Activated CD4-positive, alpha-beta T cell treated with anti-CD3 and anti-CD28 coated beads for 1 hour (primary cell): ENCODE data around the gene PPM1F.

Experiments used
- DNase-seq: peaks from one replicate; pipeline ENCODE4 v3.0.0-alpha.2; 2020

The PPM1F gene, protein sequence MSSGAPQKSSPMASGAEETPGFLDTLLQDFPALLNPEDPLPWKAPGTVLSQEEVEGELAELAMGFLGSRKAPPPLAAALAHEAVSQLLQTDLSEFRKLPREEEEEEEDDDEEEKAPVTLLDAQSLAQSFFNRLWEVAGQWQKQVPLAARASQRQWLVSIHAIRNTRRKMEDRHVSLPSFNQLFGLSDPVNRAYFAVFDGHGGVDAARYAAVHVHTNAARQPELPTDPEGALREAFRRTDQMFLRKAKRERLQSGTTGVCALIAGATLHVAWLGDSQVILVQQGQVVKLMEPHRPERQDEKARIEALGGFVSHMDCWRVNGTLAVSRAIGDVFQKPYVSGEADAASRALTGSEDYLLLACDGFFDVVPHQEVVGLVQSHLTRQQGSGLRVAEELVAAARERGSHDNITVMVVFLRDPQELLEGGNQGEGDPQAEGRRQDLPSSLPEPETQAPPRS

DNA sequence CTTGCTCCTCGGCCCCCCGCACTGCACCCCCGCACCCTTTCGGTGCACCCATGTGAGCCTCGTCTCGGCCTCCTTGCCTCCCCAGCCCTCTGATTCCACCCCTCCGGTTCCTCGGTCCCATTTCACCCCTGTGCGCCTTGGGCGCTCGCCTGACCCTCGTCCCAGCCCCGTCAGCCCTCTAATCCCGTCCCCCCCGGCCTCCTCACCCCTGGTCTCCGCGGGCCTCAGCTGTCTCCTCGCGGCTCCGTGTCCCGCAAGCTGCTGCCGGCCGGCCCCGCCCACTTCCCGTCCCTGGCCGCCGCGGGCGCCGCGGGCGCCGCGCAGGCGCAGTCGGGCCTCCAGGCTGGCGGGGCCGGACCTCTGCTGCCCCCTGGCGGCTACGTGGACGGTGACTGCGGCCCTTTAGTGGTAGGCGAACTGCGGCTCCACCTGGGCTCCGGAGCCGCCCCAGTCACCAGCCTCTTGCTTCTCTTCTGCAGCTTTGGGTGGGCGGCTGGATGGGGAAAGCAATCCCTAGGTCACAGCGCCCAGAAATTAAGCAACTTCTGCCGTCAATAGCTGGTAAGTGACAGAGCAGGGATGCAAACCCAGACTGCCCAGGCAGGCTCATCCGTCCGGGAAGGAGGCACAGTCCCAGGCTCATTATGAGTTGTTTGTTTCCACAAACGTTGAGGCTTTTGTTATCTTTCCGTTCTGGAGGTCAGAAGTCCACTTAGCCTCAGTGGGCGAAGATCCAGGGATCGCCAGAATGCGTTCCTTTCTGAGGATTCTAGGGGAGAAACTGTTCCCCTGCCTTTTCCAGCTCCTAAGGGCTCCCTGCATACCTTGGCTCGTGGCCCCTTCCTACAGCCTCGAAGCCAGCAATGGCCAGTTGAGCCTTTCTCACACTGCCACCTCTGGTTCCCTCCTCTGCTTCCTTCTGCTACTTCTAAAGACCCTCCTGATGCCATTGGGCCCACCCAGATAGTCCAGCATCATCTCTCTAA is at the start of gene PPM1F:
TSS of gene PPM1F (minus strand) at position 263 of the 986 bp plus-strand sequence. CDS start 6,800 bp downstream, outside the sequence.
- DNase-seq, result peak; percentile 90

DNA sequence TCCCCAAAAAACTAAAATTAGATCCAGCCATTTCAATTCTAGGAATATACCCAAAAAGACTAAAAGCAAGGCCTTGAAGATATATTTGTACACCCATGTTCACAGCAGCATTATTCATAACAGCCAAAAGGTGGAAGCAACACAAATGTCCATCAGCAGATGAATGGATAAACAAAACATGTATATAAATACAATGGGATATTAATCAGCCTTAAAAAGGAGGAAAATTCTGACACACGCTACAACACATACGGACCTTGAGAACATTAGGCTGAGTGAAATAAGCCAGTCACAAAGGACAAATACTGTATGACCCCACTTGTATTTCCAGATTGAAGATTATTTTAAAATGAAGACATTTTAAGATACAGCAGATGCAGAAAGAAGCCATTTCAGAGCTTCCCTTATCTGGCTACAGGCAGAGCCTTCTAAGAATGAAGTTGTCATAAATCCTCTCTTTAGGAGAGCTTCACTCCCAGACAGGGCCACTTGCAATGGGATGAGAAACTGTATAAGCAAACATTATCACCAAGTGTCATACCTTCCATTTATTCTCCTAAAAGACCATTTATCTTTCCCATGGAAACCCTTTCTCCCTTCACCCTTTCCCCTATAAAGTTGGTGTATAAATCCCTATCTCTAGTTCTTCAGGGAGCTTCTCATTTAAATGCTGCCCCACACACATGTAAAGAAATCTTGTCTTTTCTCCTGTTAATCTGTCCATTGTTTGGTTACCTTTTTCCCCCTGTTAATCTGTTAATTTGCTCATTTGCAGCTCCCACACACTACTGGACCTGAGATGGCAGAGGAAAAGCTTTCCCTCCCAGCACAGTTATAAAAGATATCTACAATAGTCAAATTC is 49.2 kb upstream of the PPM1F start:
- no peak for DNase-seq

DNA sequence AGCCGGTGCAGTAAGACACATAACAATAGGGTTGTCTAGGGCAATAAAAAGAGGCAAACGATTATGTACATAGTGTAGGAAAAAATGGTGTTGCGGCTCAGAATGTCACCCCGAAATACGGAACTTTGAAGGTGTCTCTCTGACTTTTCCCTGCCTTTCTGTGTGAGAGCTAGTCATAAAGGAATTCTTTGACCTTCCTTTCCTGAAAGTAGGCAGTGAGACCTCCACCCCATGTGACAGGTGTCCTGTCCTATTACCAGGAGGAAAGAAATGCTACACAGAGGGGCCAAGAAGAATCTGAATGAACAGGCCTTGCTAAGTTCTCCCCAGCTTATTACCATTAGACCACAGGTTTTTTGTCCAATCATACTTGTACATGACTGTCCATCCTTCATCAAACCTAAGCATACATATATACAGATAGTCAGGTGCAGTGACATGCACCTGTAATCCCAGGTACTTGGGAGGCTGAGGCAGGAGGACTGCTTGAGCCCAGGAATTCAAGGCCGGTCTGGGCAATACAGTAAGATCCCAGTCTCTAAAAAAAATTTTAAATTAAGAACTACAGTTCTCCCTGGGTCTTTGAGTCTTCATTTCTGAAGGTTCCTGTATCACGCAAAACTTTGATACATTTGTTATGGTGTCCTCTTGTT is 46.1 kb upstream of the PPM1F start:
- no peak for DNase-seq

DNA sequence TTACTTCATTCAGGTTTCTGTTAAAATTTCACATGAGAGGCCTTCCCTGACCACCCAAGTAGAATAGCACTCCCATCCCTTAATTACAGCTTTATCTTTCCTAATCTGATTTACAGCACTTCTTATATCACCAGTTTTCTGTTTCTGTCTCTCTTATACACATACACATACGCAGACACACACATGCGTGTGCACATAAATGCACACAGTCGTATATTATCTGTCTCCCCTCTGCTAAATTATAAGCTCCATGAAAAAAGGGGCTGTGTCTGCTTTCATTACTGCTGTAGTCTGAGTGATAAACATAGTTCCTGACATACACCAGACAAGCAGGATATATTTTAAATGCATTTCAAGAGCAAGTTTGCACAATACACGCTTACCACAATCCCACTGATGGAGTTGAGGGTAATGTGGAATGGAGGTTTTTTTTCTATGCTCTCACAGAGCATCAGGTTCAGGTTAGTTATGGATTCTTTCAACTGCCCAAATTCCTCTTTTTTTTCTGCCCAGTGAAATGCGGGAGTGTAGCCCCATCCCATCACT is 43.6 kb upstream of the PPM1F start:
- no peak for DNase-seq

DNA sequence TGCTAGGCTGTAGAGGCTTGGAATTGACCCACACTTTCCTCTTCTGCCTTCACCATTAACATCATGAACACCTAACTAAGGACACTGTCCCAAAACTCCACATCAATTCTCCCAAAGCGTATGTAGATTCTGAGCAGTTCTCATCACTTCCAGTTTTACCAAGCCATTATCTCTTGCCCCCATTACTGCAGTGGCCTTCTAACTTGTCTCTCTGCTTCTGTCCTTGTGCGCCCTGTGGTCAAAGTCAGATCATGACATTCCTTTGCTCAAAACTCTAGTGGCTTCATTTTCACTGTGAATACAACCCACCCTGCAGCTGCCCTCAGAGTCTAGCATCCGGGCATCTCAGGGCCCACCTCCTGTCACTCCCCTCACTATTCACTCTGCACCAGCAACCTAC is 43.0 kb upstream of the PPM1F start:
- no peak for DNase-seq

DNA sequence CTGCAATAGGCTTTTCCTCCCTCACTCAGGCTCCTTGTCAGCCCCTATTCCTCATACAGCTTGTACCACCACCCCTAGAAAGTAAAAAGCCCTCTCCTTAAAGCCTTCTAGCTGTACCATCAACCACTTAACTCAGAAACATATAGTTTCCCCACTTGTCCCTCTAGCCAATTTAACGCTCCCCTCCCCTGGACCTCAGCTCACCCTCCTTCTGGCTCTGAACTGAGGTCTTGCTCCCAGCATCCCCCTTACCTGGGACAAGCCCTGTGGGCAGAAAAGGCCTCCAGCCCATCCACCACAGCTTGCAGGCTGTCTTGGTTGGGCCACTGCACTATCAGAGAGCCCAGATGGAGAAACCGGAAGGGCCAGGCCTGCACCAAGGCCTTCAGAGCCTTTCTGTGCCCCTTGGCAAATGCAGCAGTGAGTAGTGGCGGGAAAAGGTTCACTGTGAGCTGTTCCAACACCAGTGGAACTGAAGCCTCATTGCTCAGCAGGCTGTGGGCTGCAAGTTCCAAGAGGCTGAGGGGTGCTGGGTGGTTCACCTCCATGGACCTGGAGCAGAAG is 42.3 kb upstream of the PPM1F start:
- no peak for DNase-seq

DNA sequence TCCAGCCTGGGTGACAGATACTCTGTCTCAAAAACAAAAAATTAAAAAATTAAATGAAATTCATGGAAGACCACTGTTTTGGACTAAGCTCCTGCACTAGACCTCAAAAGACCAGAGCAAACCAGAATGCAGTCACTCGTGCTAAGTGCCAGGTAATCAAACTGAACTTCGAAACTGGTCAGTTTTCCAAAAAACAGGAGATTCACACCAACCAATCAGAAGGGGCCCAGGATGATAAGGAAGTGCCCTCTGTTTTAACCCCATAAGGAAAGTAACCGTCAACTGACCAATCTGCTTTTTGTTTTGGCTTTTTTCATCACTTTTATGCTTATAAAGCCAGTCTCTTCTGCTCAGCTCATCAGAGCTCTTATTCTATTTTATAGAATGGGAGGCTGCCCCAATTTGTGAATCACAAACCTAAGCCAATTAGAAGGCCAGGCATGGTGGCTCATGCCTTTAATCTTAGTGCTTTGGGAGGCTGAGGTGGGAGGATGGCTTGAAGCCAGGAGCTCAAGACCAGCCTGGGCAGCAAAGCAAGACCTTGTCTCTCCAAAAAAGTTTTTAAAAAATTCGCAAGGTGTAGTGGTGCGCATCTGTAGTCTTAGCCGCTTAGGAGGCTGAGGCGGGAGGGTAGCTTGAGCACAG is 40.1 kb upstream of the PPM1F start:
- DNase-seq, result no peak

DNA sequence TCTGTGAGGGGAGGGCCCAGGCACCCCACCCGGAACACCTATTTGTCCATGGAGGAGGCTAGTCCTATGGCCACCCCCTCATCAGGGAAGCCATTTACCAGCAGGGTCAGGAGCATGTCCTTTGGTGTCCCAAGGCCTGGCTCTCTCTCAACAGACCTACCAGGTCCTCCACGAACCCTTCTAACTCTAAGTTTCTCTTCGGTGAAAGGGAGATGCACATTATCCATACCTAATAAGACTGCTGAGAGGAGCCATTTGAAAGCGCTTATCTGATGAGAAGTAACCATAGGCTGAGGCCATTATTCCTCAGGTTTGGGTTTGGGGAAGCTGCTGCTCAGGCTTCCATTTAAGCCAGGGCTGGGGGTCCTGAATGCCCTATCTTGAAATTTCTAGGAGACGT is 39.1 kb upstream of the PPM1F start:
- no peak for DNase-seq

DNA sequence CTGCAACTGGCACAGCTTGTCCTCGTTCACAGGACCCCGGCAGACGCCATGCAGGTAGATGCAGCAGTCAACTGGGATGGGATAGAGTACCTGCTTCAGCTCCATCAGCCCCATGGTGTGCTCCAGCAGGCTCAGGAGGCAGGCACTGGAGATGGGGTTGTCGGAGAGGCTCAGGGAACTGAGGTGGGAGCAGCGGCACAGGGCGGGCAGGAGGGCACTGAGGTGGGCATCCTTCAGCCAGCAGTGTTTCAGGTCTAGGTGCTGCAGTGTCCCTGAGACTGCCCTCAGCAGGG is 38.6 kb upstream of the PPM1F start:
- no peak for DNase-seq

DNA sequence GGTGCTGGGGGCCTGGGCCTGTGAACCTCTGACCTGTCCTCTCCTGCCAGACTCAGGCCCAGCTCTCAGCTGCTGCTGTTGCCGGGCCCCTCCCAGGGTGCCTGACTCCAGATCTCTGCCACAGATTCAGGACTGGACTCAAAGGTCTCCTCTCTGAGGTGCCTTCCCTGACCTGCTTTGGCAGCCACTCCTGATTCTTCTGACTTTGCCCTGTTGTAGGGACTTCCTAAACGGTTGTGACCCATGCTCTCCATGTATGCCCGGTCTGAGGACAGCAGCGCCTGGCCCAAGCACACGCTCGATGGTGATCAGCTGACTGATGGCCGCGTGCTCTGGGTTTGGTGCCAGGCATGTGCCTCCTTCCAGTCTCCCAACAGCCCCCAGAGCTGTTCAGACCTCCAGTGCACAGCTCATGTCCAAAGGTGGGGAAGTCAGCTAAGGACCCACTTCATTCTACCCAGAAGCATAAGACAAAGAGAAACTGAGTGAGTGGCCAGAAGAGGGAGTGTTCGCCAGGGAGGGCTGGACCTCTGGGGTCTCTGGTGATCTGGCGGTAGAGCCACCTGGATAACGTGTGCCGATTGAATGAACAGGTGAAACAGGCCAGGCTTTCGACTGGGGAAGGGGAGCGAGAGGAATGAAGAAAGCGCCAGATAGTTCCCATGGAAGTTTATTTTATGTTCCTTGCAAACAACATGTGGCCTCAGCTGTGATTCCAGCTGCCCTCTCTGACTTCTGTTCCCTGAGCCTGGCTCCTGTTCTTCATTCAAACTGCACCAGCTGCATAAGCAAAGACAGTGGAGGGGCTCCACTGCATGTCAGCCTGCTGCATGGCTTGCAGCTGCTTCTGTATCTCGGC is 38.0 kb upstream of the PPM1F start:
- DNase-seq, result no peak

DNA sequence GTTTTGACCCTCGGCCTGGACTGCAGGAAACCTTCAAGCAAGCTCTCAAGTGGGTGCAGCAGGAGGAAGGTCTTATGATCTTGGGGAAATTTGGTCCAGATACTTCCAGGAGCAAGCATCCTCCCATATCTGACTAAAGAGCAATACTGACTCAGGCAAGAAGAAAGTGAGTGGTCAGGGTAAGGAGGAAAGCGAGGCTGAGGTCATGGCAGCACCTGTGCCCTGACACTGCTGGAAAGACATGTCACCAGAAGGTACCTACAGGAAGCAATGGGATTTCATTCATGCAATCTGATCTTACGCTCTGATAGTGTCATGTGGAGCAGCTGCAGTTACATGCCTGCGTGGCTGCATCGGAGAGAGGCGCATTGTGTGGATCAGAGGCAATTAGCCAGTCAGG is 36.4 kb upstream of the PPM1F start:
- no peak for DNase-seq

DNA sequence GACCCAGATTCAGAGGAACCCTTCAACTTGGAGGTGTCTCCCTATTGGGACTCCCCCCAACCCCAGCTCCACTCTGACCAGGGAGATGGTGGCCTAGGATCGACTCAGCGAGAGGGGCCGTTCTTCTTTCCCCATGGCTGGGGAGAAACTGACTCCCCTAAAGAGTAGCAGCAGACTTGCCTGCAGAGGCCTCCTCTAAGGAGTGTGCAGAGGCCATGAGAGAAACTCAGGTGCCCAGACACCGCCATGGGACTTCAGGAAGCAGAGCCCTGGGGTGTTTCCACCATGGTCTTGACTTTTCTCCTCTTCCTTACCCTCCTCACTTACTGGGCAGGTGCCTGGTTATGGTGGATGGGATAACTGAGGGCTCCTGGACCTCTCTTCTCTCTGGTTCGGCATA is 32.6 kb upstream of the PPM1F start:
- no peak for DNase-seq

DNA sequence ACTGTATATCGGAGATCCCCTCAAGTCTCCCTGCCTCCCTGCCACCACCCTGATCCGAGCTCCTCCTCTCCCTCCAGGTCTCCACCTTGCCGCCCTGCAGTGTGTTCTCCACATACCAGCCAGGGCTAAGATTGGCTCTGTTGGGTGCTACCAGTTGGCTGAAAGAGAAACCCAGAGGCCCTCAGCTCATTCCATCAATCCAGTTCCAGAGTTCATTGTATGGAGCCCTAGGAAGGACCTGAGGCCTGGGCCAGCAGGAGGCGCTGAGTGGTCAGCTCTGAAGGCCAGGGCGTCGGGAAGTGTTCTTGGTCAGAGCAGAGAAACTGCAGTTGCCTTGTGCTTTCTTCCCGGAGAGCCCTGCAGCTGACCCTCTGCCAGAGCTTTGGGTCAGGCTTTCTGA is 32.1 kb upstream of the PPM1F start:
- DNase-seq, result no peak

DNA sequence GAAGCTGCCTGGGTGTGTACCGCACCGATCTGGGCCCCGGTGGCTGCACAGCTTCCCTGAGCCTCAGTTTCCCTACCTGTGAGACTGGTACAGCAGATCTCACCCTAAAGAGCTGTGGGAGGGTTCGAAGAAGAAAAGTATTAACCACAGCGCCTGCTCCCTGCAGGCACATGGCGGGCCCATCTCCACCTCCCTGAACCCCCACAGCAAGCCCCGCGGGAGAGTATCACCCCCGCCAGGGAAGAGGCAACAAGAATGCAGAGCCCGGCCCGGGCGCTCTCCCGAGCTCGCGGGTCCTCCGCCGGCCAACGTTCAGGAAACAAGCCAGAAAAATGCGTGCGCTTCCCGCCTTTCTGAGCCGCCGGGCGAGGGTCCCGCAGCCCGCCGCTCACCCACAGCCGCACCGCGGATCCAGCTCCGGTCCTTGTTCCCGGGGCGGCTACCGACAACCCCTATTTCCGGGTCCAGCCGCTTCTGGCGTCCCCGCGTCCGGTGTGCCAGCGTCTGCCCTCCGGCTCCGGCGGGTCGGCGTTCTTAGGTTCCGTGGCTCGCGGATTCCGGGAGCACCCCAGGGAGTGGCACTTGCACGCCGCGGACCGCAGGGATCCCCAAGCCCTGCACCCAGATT is 29.8 kb upstream of the PPM1F start, which contains the start of gene TOP3B:
TSS of gene TOP3B (minus strand) at position 450 of the 628 bp plus-strand sequence. CDS start 7,078 bp downstream, outside the sequence.
- peak; percentile 72 for DNase-seq

DNA sequence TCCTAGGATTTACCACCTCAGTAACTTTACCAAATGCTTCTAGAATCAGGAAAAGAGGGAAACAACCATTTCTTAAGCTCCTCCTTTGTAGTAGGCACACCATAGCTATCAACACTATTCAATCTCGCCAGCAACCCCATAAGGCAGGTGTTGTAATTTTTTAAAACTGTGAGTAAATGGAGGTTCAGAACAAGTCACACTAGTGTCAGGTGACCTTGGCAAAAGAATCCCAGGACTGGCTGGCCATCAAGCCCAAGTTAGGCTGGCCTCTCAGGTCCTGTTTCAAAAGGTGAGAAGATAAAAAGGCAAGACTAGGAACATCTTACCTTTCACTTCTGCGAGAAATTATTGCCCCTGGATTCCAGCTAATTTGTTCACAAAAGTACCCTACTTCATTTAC is 29.2 kb upstream of the PPM1F start:
- DNase-seq, result no peak

DNA sequence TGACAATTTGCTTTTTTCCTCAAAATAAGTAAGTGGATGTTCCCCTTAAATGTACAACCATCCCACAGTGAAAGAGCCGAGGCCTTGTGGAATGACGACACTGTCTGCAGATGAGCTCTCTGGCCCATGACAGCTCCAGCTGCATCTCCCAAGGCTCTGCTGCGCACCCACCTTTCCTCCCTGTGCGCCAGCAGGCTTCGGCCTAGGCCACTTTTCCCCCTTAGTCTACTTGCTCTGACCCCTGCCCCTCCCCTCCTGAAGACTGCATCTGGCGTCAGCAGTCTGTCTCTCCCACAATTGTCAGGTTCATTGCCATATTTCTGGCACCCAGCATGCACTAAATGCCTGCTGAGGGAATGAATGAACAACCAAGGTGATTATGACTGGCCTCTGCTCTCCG is 27.9 kb upstream of the PPM1F start:
- no peak for DNase-seq

DNA sequence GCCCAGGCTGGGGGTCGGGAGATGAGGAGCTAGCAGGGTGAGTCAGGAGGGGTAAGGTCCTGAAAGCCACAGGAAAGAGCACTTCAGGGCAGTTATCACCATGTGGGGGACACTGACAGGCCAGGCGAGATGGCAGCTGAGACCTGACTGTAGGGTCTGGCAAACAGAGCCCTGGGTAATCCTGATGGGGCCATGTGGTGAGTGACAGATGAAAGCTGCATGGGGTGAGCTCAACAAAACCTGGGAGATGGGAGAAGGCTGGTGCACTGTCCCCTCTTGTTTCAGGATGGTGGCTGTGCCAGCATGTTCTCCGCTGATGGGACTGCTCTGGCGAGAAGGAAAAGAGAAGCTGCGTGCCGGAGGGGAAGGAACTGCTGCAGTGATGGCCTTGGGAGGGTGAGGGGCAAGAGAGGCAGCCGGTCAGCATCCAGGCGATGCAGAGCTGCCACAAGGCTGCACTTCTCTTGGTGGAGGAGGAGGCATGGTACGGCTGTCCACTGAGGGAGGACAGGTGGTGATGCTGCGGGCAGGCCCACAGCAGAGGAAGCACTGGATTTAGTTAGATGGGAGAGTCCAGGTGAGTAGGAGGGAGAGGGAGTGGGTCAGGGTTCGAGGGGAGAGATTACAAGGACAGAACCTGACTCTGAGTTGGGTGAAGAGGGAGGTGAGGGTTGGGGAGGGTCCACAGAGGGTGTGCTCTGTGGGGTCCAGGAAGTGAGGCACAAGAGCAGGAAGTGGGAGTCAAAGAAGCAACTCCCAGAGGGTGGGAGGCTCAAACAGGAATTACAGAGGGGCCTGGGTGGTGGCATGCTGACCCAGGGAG is 26.1 kb upstream of the PPM1F start:
- no peak for DNase-seq

DNA sequence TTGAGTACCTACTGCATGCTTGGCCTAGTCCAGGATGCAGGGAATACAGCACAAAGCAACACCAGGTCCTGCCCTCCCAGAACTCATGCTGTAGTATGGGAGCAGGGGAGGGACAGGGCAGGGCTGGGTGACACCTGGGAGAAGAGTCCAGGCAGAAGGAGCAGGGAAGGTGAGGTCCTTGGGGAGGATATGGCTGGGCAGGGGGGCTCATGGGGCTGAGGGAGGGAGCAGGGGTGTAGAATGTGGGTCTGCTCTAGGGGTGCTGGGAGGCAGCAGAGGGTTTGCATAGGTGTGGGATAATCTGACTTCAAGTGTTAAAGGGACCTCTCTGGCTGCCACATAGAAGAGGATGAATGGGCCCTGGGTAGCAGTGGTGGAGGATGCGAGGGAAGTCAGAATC is 25.2 kb upstream of the PPM1F start:
- DNase-seq, result no peak

DNA sequence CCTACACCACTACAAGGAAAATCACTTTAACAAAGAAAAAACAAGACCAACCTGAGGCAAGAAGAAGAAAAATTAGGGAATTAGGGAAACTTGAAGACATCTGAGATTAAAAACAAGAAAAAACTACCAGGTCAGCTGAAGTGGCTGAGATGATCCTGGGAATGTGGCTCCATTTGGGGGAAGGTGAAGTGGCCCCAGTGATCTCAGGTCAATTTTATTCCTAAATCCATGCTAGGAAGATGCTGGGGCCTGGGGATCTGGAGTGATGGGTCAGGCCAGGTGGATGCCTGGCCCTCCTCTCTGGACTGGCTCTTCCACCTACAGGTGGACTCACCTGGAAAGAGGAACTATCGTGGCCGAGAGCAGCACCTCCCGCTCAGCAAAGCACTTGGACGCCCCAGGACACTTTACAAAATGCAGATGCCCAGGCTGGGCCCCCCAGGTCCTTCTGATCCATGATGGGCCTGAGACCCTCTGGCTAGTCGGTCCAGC is 23.3 kb upstream of the PPM1F start:
- DNase-seq, result no peak
